Measurements from ENCODE around the gene ORM2.

Gene ORM2

GRCh38 chr9:114348261-114348905, 18.7 kb downstream of the ORM2 start:
- DNase-seq (ENCODE audit: low read depth in 2 of 3, low spot score in 2 of 3) = no peak

- peak; percentile 57 to 79 (median 68) for DNase-seq (ENCODE audit: low read depth in 2 of 3, low spot score in 2 of 3)
Measured at GRCh38 chr9:114348906-114349482, 19.3 kb downstream of the ORM2 start.

- DNase-seq (ENCODE audit: low read depth in 2 of 3, low spot score in 2 of 3) = no peak
Measured at GRCh38 chr9:114349713-114350480, 20.2 kb downstream of the ORM2 start.

GRCh38 chr9:114350636-114351401, 21.1 kb downstream of the ORM2 start:
- no peak for DNase-seq (ENCODE audit: low read depth in 2 of 3, low spot score in 2 of 3)

- no peak for DNase-seq (ENCODE audit: low read depth in 2 of 3, low spot score in 2 of 3)
Measured at GRCh38 chr9:114351932-114352331, 22.3 kb downstream of the ORM2 start.

- no peak for DNase-seq (ENCODE audit: low read depth in 2 of 3, low spot score in 2 of 3)
Measured at GRCh38 chr9:114355821-114356220, 26.2 kb downstream of the ORM2 start.

GRCh38 chr9:114356792-114357191, 27.1 kb downstream of the ORM2 start:
- no peak for DNase-seq (ENCODE audit: low read depth in 2 of 3, low spot score in 2 of 3)

GRCh38 chr9:114357360-114357759, 27.7 kb downstream of the ORM2 start:
- DNase-seq (ENCODE audit: low read depth in 2 of 3, low spot score in 2 of 3) = no peak

- no peak for DNase-seq (ENCODE audit: low read depth in 2 of 3, low spot score in 2 of 3)
Measured at GRCh38 chr9:114357911-114358328, 28.3 kb downstream of the ORM2 start.

- no peak for DNase-seq (ENCODE audit: low read depth in 2 of 3, low spot score in 2 of 3)
Measured at GRCh38 chr9:114359801-114360200, 30.1 kb downstream of the ORM2 start.

GRCh38 chr9:114361542-114361941, 31.9 kb downstream of the ORM2 start:
- no peak for DNase-seq (ENCODE audit: low read depth in 2 of 3, low spot score in 2 of 3)

- DNase-seq (ENCODE audit: low read depth in 2 of 3, low spot score in 2 of 3) = no peak
Measured at GRCh38 chr9:114362394-114362793, 32.7 kb downstream of the ORM2 start.

- DNase-seq (ENCODE audit: low read depth in 2 of 3, low spot score in 2 of 3) = no peak
Measured at GRCh38 chr9:114363424-114363823, 33.8 kb downstream of the ORM2 start.

GRCh38 chr9:114364134-114365041, 34.7 kb downstream of the ORM2 start:
- no peak for DNase-seq (ENCODE audit: low read depth in 2 of 3, low spot score in 2 of 3)

- DNase-seq (ENCODE audit: low read depth in 2 of 3, low spot score in 2 of 3) = no peak
Measured at GRCh38 chr9:114365194-114365593, 35.5 kb downstream of the ORM2 start.

- DNase-seq (ENCODE audit: low read depth in 2 of 3, low spot score in 2 of 3) = no peak
Measured at GRCh38 chr9:114366334-114367128, 36.9 kb downstream of the ORM2 start.

- no peak for DNase-seq (ENCODE audit: low read depth in 2 of 3, low spot score in 2 of 3)
Measured at GRCh38 chr9:114367366-114367765, 37.7 kb downstream of the ORM2 start.

GRCh38 chr9:114367772-114368569, 38.3 kb downstream of the ORM2 start:
- DNase-seq (ENCODE audit: low read depth in 2 of 3, low spot score in 2 of 3) = no peak
